GM19438 (cell line): ENCODE results near the gene TMEM212.
"Not testable (repeated sequence)": the region's sequence is repeated elsewhere in the genome, so short reads cannot be mapped to it uniquely, and the experiment has no call there.

Experiments
- ATAC-seq: cut with Tn5 transposase; IDR thresholded peaks from one replicate; pipeline ENCODE4 v1.9.1; 2021; ENCODE audit warnings: low read depth; ENCODE audit not compliant: unreplicated experiment

The TMEM212 gene

DNA sequence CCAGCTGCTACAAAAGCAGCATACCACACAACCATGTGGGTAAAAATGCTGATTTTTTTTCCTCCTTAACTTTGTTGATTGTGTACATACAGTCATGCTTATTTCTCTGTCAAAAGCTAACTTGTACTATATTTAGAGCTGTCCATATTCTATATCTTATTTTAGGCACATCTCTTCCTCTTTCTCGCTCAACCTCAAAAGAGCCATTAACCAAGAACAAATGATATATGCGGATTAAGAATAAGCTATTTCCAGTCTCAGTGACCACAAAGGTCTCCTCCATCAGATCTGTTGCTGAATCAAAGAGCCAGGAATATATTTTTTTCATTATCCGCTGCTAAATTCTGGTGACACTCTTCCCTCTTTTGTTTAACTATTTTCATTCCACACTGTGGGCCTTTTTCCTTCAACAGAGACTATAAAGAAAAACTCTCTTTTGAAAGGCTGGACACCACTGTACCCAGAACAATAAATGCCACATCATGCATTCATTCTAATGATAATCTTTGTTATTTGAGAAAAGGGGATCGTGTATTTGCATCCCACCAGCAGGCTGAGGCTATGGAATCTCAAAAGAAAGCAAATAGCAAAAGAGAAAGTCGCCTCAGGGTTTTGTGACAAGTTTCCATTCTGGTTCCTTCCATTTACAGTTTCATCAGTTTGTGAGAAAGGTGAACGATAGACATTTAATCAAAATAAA, 8.0 kb downstream of the TMEM212 start:
- ATAC-seq: no peak

DNA sequence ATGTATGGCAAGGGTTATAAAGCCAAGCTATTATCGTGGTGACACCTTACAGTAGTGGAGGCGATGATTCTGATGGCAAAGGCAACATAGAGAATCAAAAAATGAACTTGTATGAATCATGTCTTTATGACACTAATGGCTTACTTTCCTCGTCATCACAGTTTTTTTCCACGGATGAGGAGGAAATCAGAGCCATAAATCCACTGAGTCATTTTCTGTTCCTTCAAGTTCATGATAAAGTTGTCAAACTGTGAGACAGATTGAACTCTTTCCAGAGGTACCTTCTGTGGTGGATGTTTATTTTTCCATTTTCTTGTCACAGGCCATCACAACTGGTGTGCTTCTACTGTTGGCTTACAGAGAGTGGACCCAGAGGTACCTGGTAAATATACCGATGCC, 8.5 kb downstream of the TMEM212 start:
- ATAC-seq: no peak

- ATAC-seq: no peak
Observed at GRCh38 chr3:171854649-171855305, 11.6 kb downstream of the TMEM212 start.

- ATAC-seq: not testable (repeated sequence)
Observed at GRCh38 chr3:171858770-171859169, 15.6 kb downstream of the TMEM212 start.

GRCh38 chr3:171860830-171861535, 17.8 kb downstream of the TMEM212 start:
- no peak for ATAC-seq

DNA sequence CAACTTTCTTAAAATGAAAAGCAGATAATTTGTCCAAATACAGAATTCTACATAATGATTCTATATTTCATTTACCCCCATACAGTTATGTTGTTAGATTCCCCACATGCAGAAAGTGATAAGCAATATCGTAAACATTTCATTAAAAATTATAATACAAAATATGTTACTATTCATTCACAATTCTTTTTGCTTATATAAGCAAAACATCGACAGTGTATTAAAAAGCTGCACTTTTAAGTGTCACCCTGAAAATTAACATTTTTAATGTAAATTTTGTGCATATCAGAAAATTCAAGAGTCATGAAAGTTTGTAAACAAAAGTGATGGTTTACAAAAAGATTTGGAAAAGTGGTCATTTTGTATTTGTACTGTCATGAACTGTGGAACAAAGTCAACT, 19.2 kb downstream of the TMEM212 start:
- no peak for ATAC-seq

DNA sequence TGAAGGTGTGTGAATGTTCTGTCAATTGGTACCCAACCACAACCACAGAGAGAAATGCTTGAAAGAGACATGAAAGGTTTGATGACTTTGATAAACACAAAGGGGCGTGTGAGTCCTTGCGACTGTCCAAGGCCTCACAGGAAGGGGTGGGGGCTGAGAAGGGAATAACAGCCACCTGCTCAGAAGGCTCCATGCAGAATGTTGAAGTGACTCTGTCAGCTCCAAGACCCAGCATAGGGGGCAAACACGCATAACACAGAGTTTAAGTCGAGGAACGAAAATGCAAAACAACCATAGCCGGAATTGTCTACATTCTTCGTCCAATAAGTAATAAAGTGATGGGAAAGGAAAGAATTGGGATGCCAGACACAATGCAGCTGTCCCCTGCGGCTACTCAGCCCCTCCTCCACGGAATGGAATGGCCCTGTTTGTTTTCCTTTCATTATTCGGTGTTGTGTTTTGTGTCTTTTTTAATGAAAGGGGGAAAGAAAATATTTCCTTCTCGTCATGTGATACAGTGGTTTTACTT, 19.9 kb downstream of the TMEM212 start:
- no peak for ATAC-seq

DNA sequence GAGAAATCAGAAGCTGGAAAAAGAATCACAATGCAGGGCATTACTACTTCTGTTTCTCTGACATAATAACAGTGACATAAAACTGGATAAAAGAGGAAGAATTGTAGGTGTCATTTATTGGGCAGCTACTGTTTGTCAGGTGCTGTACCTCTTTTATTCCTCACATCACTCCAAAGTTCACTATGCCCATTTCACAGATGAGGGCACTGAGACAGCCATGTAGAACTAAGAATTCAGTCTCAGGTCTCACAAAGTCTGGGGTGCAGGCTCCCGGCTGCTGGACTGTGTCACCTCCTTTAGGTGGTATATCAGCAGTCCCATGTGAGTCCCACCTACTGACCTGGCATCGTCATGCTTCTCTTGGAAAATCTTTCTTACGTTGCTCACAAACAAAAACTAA, 20.8 kb downstream of the TMEM212 start:
- no peak for ATAC-seq

DNA sequence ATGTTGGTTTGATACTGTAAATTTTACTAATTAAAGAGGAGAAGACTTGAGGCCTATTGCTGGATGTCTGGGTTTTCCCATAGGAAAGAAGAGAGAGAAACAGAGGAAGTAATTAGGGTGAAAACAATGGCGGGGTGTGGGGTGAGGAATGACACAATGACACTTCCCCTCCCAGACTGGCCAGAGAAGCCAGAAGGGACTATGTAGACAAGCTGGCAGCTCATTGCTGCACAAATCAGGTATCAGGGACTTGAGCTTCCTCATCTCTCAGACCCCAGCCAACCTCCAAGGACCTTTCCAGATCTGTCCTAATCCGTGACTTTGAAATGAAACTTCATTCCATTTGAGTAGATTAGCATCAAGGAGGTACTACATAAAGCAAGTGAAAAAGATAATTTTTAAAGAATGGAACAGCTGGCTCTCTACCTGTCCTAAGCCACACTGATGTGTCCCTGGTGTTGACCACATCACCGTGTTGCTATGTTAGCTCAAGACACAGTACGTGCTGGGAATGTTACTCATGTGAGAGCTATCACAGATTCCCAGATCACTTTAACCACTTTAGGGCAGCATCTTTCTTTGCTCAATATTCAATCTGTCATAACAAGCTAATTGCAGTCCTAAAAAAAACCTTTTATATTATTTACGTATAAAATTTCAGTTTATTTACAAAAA, 22.2 kb downstream of the TMEM212 start:
- ATAC-seq: no peak

- ATAC-seq: no peak
Observed at GRCh38 chr3:171867981-171868380, 24.8 kb downstream of the TMEM212 start.

GRCh38 chr3:171871392-171872274, 28.5 kb downstream of the TMEM212 start:
- ATAC-seq: no peak

GRCh38 chr3:171873580-171873979, 30.4 kb downstream of the TMEM212 start:
- ATAC-seq: no peak

- ATAC-seq: no peak
Observed at GRCh38 chr3:171874251-171874681, 31.1 kb downstream of the TMEM212 start.

GRCh38 chr3:171874879-171875278, 31.7 kb downstream of the TMEM212 start:
- ATAC-seq: no peak

GRCh38 chr3:171875923-171876412, 32.8 kb downstream of the TMEM212 start:
- ATAC-seq: no peak

DNA sequence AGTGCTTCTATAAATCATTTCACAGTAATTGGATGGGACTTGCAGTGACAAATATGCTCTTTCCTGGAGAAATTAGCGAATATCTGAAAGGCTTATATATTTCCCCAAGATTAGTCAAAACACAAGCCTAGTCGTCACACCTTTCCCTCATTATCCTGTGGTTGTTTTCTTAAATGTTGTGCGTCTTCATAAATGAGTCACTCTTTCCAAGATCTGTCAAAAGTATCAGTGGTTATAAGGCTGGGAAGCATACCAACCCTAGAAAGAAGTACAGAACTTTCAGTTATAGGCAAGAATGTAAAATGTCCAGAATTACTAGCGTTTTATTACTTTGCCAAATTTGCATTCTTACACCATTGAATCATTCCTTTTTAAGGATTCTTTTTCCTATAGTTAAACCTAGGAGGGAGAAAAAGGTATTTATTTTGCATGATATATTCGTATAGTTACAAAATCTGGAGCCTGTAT, 33.6 kb downstream of the TMEM212 start:
- no peak for ATAC-seq

GRCh38 chr3:171878461-171879225, 35.5 kb downstream of the TMEM212 start:
- no peak for ATAC-seq

GRCh38 chr3:171879472-171879871, 36.3 kb downstream of the TMEM212 start:
- ATAC-seq: no peak
